C4-2B (cell line): ENCODE data around the gene BBX.
A peak's percentile ranks its signal among the peaks of the same experiment; 100 is the strongest.
"Not testable (repeated sequence)": the region's sequence is repeated elsewhere in the genome, so short reads cannot be mapped to it uniquely, and the experiment has no call there.

Experiments used
- H3K27ac ChIP-seq: fragments of 450-650 bp; 2 replicates; pipeline ENCODE4 v1.5.1; 2017
- ZFX ChIP-seq: fragments of 450-650 bp; IDR thresholded peaks from 2 replicates; pipeline ENCODE4 v1.6.1; 2017
- TF ChIP-seq, protein P1 (sequence below): fragments of 450-650 bp; conservative IDR thresholded peaks from 2 replicates; pipeline ENCODE4 v1.5.1; 2017; ENCODE audit warnings: mild to moderate bottlenecking

The BBX gene

DNA sequence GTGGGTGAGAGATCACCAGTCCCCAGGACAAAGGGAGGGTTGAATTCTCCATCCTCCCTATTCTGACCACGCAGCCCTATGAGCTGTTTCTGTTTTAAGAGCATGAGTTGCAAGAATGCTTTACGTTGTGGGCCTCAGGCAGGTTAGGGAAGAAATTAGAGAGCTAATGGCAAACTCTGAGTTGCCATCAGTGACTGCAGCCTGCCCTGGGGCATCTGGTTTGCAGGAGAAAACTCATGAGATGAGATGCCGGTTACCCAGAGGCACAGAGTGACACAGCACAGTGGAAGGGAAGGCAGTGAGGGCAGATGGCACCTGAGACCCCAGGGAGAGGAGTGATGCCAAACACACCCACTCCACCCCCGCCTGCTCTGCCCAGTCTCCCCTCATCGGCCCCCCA lies 302.8 kb downstream of the BBX start:
- TF ChIP-seq, protein P1, sequence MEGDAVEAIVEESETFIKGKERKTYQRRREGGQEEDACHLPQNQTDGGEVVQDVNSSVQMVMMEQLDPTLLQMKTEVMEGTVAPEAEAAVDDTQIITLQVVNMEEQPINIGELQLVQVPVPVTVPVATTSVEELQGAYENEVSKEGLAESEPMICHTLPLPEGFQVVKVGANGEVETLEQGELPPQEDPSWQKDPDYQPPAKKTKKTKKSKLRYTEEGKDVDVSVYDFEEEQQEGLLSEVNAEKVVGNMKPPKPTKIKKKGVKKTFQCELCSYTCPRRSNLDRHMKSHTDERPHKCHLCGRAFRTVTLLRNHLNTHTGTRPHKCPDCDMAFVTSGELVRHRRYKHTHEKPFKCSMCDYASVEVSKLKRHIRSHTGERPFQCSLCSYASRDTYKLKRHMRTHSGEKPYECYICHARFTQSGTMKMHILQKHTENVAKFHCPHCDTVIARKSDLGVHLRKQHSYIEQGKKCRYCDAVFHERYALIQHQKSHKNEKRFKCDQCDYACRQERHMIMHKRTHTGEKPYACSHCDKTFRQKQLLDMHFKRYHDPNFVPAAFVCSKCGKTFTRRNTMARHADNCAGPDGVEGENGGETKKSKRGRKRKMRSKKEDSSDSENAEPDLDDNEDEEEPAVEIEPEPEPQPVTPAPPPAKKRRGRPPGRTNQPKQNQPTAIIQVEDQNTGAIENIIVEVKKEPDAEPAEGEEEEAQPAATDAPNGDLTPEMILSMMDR = no peak
- no peak for TF ChIP-seq ZFX
- H3K27ac ChIP-seq = peak overlapping the region; percentile 44

DNA sequence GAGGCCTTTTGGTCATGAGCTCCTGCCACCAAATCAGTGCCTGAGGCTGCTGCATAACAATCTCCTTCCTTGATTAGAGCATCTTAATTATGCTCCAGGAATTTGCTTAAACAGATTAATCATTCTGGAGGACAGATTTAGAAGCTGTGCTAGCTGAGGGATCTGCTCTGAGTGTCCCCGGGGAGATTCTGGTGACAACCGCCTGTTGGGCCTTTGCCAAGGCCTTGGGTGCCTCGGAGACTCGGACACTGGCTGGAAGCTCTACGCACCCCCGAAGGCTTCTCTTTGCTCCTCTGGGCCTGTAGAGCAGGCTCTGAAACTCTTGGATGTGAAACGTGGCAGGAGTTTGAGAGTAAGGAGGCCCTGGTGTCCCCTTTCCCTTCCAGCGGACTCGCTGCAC lies 304.0 kb downstream of the BBX start:
- no peak for TF ChIP-seq ZFX
- TF ChIP-seq, protein P1 = no peak
- no peak overlapping the region for H3K27ac ChIP-seq

DNA sequence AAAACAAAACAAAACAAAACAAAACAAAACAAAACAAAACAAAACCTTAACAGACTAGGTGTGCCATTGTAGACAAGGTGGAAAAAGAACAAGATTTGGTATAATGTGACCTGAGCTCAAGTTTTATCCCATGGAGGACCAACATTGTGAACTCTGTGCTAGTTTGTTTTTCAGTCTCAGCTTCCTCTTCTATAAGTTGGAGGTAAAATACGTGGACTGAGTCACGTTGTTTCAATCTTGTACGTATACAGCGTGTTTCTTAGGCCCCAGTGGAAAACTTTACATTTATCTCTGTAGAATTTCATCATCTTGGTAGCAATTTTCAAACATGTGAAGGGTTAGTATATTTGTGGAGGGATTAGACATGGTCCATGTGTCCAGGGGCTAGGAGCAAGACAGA lies 306.4 kb downstream of the BBX start:
- TF ChIP-seq, protein P1 = no peak
- no peak for TF ChIP-seq ZFX
- H3K27ac ChIP-seq = no peak overlapping the region

DNA sequence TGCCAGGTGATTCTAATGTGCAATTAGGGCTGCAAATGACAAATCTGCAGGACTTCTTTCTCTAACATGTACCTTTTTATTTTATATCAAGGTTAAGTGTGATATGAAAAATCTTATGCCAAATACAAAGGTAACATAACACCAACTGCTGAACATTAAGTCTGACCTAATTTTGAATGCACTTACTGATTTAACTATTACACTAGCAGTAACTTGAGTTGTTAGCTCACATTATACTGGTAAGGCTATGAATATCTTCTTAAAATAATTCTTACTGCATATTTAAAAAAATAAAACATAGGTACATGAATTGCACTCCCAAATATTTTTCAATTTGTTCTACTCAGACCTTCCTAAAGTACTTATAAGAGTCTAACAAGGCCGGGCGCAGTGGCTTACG lies 308.8 kb downstream of the BBX start:
- no peak for TF ChIP-seq ZFX
- TF ChIP-seq, protein P1 = no peak
- no peak overlapping the region for H3K27ac ChIP-seq

DNA sequence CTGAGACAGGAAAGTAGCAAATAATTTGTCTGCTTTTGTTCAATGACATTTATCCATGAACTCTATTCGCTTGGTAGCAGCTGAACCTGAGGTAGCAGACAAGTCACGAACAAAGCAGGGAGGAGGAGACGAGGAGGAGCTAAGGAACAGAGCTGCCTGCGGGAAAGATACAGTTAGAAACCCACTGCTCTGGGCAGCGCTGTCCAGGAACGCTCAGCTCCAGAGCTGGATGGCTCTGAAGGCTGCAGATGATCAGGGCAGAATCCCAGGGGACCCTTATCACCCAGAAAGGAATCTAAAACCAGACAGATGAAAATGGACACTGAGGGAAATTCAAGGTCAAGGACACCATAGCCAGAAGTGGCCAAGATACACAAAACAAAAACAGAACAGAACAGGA lies 310.3 kb downstream of the BBX start:
- no peak for TF ChIP-seq ZFX
- TF ChIP-seq, protein P1 = no peak
- H3K27ac ChIP-seq = no peak overlapping the region

DNA sequence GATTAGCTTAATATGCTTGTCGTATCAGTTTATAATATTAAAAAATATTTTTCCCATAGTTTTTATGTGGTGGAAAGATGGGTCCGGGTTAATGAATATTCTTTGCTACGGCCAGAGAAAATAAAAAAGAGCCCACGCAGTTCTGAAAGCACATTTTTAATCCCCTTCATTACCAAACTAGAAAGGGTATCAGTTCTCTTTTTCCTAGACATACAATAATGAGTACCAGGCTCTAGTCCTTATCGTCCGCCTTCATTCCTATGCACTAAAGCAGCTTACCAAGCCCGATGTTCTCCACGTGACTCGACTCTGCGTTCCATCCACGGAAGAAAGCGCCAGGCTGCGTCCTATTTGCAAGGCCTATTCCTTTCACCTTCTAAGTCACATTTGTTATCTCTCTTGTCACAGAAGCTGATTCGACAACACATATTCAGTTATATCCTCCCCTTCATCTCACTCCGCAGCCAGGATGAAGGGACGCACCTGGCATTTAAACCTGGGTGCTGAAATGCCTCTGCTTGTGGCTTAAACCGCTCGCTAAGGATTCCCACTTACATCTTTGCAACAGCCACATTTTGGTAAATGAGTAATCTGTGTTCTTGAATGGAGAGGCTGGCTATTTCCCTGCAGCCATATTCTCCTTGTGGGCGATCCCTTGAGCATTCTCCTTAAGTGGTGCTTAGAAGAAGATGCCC lies 311.1 kb downstream of the BBX start:
- no peak overlapping the region for H3K27ac ChIP-seq
- TF ChIP-seq ZFX = no peak
- TF ChIP-seq, protein P1 = no peak

DNA sequence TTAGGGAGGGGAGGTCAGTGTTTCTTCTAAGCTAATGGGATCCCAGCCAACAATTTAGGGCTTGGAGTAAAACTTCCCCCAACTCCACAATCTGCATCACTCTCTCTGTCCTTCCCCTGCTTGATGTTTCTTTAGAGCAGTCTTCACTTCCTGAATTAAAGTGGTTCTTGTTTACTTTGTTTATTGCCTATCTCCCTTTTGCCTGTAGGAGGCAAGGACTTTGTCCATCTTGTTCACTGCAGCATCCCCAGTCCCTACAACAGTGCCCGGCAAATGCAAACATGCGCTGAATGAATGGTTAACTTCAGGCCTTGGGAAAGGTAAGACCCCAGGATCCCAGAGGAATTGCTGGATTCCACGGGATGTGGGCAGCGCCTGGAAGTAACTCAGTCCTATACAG lies 312.2 kb downstream of the BBX start:
- not testable (repeated sequence) for H3K27ac ChIP-seq
